ENCODE measurements around the gene HTRA3. TPM values are rescaled to one million over a fixed set of nuclear protein-coding genes. Genes with fewer than 3 reads are reported as not detected.
A peak's percentile ranks its signal among the peaks of the same experiment; 100 is the strongest.

Gene HTRA3
- total RNA-seq, 8 experiments from 2014 or later: 0.54 to 101 (median 1.8) TPM

- no peak for ATAC-seq (replicated peaks in 6 of 8)
- peaks cover 6% of the 10 kb centered on the region in 2 donors for H3K4me1 ChIP-seq (replicated peaks in 1 of 2)
- in situ Hi-C loops (cut with MboI; ENCODE audit: low pct_unique_long_range_greater_than_20kb in 2 of 9, low sequenced_read_pairs in 9 of 9, unreplicated experiment in 9 of 9): loop anchor here in 1 of 9 experiments (25.0 kb wide), 1 partner anchor 175 kb away; no protein-coding TSS in a partner anchor
- H3K27ac ChIP-seq: no peak overlapping the region
- H3K4me3 ChIP-seq: no peak overlapping the region
- WGBS, 10 experiments: 100% methylated on average over 1 of the region's 9 CpGs; no CpG with 5 or more reads in 9 of the 10 experiments
Observed at GRCh38 chr4:8236920-8237195, 32.7 kb upstream of the HTRA3 start.

DNA sequence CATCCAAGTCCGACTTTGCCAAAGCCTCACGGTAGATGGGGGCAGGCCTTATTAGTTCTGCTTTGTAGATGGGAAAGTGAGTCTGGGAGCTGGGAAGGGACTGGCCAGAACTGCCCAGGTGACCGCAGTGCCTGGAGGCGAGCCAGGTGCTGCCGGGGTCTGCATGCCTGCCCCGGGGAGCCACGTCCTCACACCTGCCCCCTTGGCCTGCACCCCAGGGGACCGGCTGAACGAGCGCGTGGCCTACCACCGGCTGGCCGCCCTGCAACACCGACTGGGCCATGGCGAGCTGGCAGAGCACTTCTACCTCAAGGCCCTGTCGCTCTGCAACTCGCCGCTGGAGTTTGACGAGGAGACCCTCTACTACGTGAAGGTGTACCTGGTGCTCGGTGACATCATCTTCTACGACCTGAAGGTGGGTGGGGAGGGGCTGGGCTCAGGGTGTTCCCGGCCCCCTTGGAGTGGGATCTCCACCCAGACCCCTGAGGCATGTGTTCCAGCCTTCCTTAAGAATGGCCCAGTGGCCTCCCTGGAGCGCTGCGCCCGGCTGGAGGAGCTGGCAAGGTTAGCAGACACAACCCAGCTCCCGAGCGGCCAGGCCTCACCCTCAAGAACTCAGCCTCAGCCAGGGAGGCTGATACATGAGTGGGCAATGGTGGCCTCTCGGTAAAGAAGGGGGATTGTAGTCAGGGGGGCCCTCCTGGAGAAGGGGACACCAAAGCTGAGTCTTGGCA lies 32.1 kb upstream of the HTRA3 start:
- Histone ChIP-seq H3K4me3 (no peak overlapping the region), H3K4me1 (replicated peaks in 1 of 2) (peaks cover 7 to 11% of the 10 kb centered on the region in 2 donors), H3K27ac (no peak overlapping the region)
- WGBS, 10 experiments: 87 to 100% (median 90%) methylated on average over 1 to 6 of the region's 29 CpGs; no CpG with 5 or more reads in 5 of the 10 experiments
- no peak for ATAC-seq (replicated peaks in 6 of 8)
- in situ Hi-C loops (cut with MboI; ENCODE audit: low pct_unique_long_range_greater_than_20kb in 2 of 9, low sequenced_read_pairs in 9 of 9, unreplicated experiment in 9 of 9): loop anchor here in 1 of 9 experiments (25.0 kb wide), 1 partner anchor 175 kb away; no protein-coding TSS in a partner anchor

DNA sequence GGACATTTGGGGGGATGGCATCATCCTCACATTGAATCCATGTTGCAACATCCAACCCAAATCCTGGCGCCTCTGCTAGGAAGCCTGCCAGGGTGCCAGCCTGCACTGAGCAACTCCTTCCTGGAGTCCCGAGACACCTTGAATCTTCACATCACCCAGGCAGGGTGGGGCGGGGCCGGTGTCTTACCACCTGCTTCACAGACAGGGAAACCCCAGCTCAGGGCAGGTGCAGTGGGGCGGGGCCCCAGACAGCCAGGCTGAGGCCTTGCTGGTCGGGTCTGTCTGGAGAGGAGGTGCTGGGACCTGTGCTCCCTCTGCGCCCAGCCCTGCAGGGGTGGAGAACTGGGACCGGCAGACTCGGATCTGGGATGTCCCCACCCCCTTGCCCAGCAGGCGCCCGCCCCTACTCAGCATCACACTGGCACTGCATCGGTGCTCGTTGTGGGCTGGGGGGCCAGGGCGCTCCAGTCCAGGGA lies 31.5 kb upstream of the HTRA3 start:
- in situ Hi-C loops (cut with MboI; ENCODE audit: low pct_unique_long_range_greater_than_20kb in 2 of 9, low sequenced_read_pairs in 9 of 9, unreplicated experiment in 9 of 9): loop anchor here in 1 of 9 experiments (25.0 kb wide), 1 partner anchor 174 kb away; no protein-coding TSS in a partner anchor
- Histone ChIP-seq H3K4me3 (no peak overlapping the region), H3K4me1 (replicated peaks in 1 of 2) (peaks cover 12 to 16% of the 10 kb centered on the region in 2 donors), H3K27ac (no peak overlapping the region)
- 100% methylated on average over 1 of the region's 14 CpGs; no CpG with 5 or more reads in 8 of the 10 experiments for WGBS, 10 experiments
- peak in 1 of 8 experiments; percentile 11 for ATAC-seq (replicated peaks in 6 of 8)

GRCh38 chr4:8238515-8239053 lies 31.0 kb upstream of the HTRA3 start:
- ATAC-seq (replicated peaks in 6 of 8): peak in 7 of 8 experiments; percentile 6 to 31 (median 16)
- 55 to 60% (median 60%) methylated on average over 2 to 4 of the region's 17 CpGs; no CpG with 5 or more reads in 7 of the 10 experiments for WGBS, 10 experiments
- Histone ChIP-seq H3K27ac (no peak overlapping the region), H3K4me3 (no peak overlapping the region), H3K4me1 (replicated peaks in 1 of 2) (peaks cover 12 to 16% of the 10 kb centered on the region in 2 donors)
- in situ Hi-C loops (cut with MboI; ENCODE audit: low pct_unique_long_range_greater_than_20kb in 2 of 9, low sequenced_read_pairs in 9 of 9, unreplicated experiment in 9 of 9): loop anchor here in 1 of 9 experiments (25.0 kb wide), 1 partner anchor 174 kb away; no protein-coding TSS in a partner anchor

GRCh38 chr4:8239226-8239625 lies 30.3 kb upstream of the HTRA3 start:
- in situ Hi-C loops (cut with MboI; ENCODE audit: low pct_unique_long_range_greater_than_20kb in 2 of 9, low sequenced_read_pairs in 9 of 9, unreplicated experiment in 9 of 9): loop anchor here in 1 of 9 experiments (25.0 kb wide), 1 partner anchor 173 kb away; no protein-coding TSS in a partner anchor
- 91 to 100% (median 98%) methylated on average over 4 to 11 of the region's 13 CpGs; no CpG with 5 or more reads in 6 of the 10 experiments for WGBS, 10 experiments
- no peak overlapping the region for H3K4me3 ChIP-seq
- no peak for ATAC-seq (replicated peaks in 6 of 8)
- H3K27ac ChIP-seq: no peak overlapping the region
- H3K4me1 ChIP-seq (replicated peaks in 1 of 2): peaks cover 12 to 16% of the 10 kb centered on the region in 2 donors

- no peak for ATAC-seq (replicated peaks in 6 of 8)
- peaks cover 12 to 16% of the 10 kb centered on the region in 2 donors for H3K4me1 ChIP-seq (replicated peaks in 1 of 2)
- in situ Hi-C loops (cut with MboI; ENCODE audit: low pct_unique_long_range_greater_than_20kb in 2 of 9, low sequenced_read_pairs in 9 of 9, unreplicated experiment in 9 of 9): loop anchor here (5.0 to 25.0 kb wide), 3 partner anchors 163 to 173 kb away; no protein-coding TSS in a partner anchor
- WGBS, 10 experiments: 73 to 100% (median 97%) methylated on average over 1 to 5 of the region's 9 CpGs; no CpG with 5 or more reads in 7 of the 10 experiments
- no peak overlapping the region for H3K27ac ChIP-seq
- H3K4me3 ChIP-seq: no peak overlapping the region
Observed at GRCh38 chr4:8239661-8240060, 29.9 kb upstream of the HTRA3 start.

GRCh38 chr4:8240211-8241041 lies 29.1 kb upstream of the HTRA3 start:
- ATAC-seq (replicated peaks in 6 of 8): no peak

GRCh38 chr4:8241211-8241779 lies 28.3 kb upstream of the HTRA3 start:
- peaks cover 12 to 16% of the 10 kb centered on the region in 2 donors for H3K4me1 ChIP-seq (replicated peaks in 1 of 2)
- no peak for ATAC-seq (replicated peaks in 6 of 8)
- 47 to 100% (median 88%) methylated on average over 1 to 5 of the region's 14 CpGs; no CpG with 5 or more reads in 6 of the 10 experiments for WGBS, 10 experiments
- H3K4me3 ChIP-seq: no peak overlapping the region
- no peak overlapping the region for H3K27ac ChIP-seq
- in situ Hi-C loops (cut with MboI; ENCODE audit: low pct_unique_long_range_greater_than_20kb in 2 of 9, low sequenced_read_pairs in 9 of 9, unreplicated experiment in 9 of 9): loop anchor here (5.0 to 25.0 kb wide), 3 partner anchors 161 to 171 kb away; no protein-coding TSS in a partner anchor

More at GRCh38 chr4:8240211-8241041, 29.1 kb upstream of the HTRA3 start:
- 92 to 100% (median 100%) methylated on average over 1 to 2 of the region's 26 CpGs; no CpG with 5 or more reads in 7 of the 10 experiments for WGBS, 10 experiments
- in situ Hi-C loops (cut with MboI; ENCODE audit: low pct_unique_long_range_greater_than_20kb in 2 of 9, low sequenced_read_pairs in 9 of 9, unreplicated experiment in 9 of 9): loop anchor here (5.0 to 25.0 kb wide), 3 partner anchors 162 to 172 kb away; no protein-coding TSS in a partner anchor
- H3K4me1 ChIP-seq (replicated peaks in 1 of 2): peaks cover 12 to 16% of the 10 kb centered on the region in 2 donors
- no peak overlapping the region for H3K4me3 ChIP-seq
- no peak overlapping the region for H3K27ac ChIP-seq

DNA sequence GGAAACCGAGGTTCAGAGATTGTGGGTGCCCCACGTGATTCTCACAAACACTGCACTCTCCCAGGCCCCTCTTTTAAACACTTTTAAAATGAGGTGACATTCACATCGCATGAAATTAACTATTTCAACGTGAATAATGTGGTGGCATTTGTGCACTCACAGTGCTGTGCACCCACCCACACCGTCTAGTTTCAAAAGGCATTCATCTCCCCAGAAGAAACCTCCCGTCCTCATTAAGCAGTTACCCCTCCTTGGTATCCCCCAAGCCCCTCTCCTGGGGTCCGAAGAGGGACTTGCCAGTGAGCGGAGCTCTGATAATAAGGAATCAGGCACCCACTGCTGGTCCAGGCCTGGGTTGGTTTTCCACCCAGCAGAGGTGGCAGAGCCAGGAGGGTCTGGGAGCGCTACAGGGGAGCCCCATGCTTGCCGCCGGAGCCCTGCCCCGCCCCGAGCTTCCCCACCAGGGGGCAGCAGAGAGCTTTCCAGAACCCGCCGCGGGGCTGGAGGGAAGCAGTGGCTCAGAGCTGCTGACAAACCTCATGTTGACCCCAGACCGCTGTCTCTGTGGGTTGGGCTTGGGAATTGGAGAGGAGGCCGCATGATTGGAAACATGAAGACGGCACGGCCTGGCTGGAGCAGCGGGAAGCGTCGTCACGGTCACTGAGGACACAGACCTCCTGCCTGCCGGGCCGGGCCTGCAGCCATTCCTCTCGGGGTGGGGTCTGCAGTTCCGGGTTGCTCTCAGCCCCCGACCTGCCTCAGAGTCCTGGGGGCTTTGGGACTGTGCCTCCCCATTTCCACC lies 27.5 kb upstream of the HTRA3 start:
- peaks cover 12 to 16% of the 10 kb centered on the region in 2 donors for H3K4me1 ChIP-seq (replicated peaks in 1 of 2)
- H3K27ac ChIP-seq: peak overlapping the region in 1 of 2 donors; percentile 74
- no peak overlapping the region for H3K4me3 ChIP-seq
- 0 to 100% (median 17%) methylated on average over 1 to 8 of the region's 29 CpGs; no CpG with 5 or more reads in 3 of the 10 experiments for WGBS, 10 experiments
- ATAC-seq (replicated peaks in 6 of 8): peak; percentile 50 to 95 (median 94)
- in situ Hi-C loops (cut with MboI; ENCODE audit: low pct_unique_long_range_greater_than_20kb in 2 of 9, low sequenced_read_pairs in 9 of 9, unreplicated experiment in 9 of 9): loop anchor here (5.0 to 25.0 kb wide), 3 partner anchors 160 to 170 kb away; no protein-coding TSS in a partner anchor

DNA sequence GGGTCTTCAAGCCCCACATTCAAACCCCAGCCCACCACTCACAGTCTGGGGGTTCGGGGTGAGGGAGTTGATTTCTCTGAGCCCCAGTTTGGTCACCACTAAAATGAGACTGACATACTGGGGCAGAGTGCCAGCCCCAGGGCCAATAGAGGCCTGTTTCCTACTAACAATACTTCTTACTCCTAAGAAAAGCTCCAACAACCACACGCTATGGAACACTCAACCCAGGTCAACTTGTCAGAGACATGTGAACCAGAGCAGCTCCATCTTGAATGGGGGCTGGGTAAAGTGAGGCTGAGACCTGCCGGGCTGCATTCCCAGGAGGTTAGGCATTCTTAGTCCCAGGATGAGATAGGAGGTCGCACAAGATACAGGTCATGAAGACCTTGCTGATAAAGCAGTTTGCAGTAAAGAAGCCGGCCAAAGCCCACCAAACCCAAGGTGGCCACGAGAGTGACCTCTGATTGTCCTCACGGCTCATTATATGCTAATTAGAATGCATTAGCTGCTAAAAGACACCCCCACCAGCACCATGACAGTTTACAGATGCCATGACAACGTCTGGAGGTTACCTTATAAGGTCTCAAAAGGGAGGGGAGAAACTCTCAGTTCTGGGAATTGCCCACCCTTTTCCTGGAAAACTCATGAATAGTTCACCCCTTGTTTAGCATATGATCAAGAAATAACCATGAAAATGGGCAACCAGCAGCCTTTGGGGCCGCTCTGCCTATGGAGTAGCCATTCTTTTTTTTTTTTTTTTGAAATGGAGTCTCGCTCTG lies 26.6 kb upstream of the HTRA3 start:
- peak overlapping the region in 1 of 2 donors; percentile 74 for H3K27ac ChIP-seq
- ATAC-seq (replicated peaks in 6 of 8): no peak
- H3K4me1 ChIP-seq (replicated peaks in 1 of 2): peaks cover 12 to 18% of the 10 kb centered on the region in 2 donors
- 40 to 100% (median 94%) methylated on average over 1 to 7 of the region's 10 CpGs; no CpG with 5 or more reads in 2 of the 10 experiments for WGBS, 10 experiments
- no peak overlapping the region for H3K4me3 ChIP-seq
- in situ Hi-C loops (cut with MboI; ENCODE audit: low pct_unique_long_range_greater_than_20kb in 2 of 9, low sequenced_read_pairs in 9 of 9, unreplicated experiment in 9 of 9): loop anchor here (5.0 to 25.0 kb wide), 3 partner anchors 159 to 169 kb away; no protein-coding TSS in a partner anchor

All from motor neuron (in vitro differentiated cells).